ENCODE results near the gene C6orf89. TPM values are rescaled to one million over a fixed set of nuclear protein-coding genes. Genes with fewer than 3 reads are reported as not detected.
A peak's percentile ranks its signal among the peaks of the same experiment; 100 is the strongest.

C6orf89 gene
- total and polyA plus RNA-seq, 2 of the 8 experiments (the other 6 are each of a cell fraction or from before 2014, with no cell fraction given), result 4.6 to 12.3 TPM

GRCh38 chr6:36845233-36845632 is 40.5 kb upstream of the C6orf89 start:
- no peak overlapping the region; the same call in 1 of the 2 replicates for H2BK5ac ChIP-seq (ENCODE audit: low read depth, low read length)
- H3K4me2 ChIP-seq (ENCODE audit: insufficient read depth in 1 of 2, low read depth in 2 of 2, low read length in 2 of 2), result no peak overlapping the region
- DNase-seq (ENCODE audit: low read depth in 1 of 2, low spot score in 2 of 2) (no peak), FAIRE-seq (no peak)
- no peak overlapping the region for H3K4me3 ChIP-seq (ENCODE audit: extremely low read depth in 1 of 4, insufficient read depth in 2 of 4, low read depth in 3 of 4, low read length in 4 of 4)
- no peaks in the 10 kb centered on the region for H3K79me1 ChIP-seq (ENCODE audit: low read depth, low read length)
- peaks cover 3 to 22% (median 14%) of the 10 kb centered on the region in 4 experiments for H3K4me1 ChIP-seq (replicated peaks in 1 of 4; ENCODE audit: control insufficient read depth in 3 of 4, insufficient read depth in 4 of 4, low read length in 3 of 4)
- 73% methylated on average over 4 of the region's 4 CpGs; no CpG with 5 or more reads in 1 of the 2 experiments for WGBS, 2 experiments (ENCODE audit: extremely low coverage in 1 of 2, insufficient coverage in 1 of 2, insufficient read length in 1 of 2, insufficient replicate concordance in 2 of 2, low coverage in 1 of 2, low lambda C conversion rate in 2 of 2, missing lambda C conversion rate in 1 of 2)
- H2BK120ac ChIP-seq (replicated peaks; ENCODE audit: low read depth, low read length), result no peak overlapping the region
- H4K8ac ChIP-seq (ENCODE audit: extremely low read depth, insufficient read depth, low read length), result no peak overlapping the region
- H4K91ac ChIP-seq (replicated peaks; ENCODE audit: insufficient read length, low read length), result no peak overlapping the region
- no peak overlapping the region for H3K9ac ChIP-seq (replicated peaks in 1 of 4; ENCODE audit: extremely low read depth in 1 of 4, low read depth in 3 of 4, low read length in 3 of 4)
- H4K20me1 ChIP-seq (replicated peaks in 1 of 2; ENCODE audit: control insufficient read depth in 1 of 2, insufficient read depth in 2 of 2, low read length in 2 of 2), result peaks cover 0 to 2% of the 10 kb centered on the region in 2 experiments
- H2BK20ac ChIP-seq (ENCODE audit: low read length), result no peak overlapping the region
- no peak overlapping the region for H3K18ac ChIP-seq (ENCODE audit: extremely low read depth, low read length)
- ChIA-PET CTCF (ENCODE audit: partially characterized antibody) (interaction anchor here (0.8 to 13.7 kb wide), 12 partner anchors 7 to 121 kb away, joined by 3 to 293 read pairs (median 42); partner anchors contain the start of genes C6orf89 and PPIL1), POLR2A (ENCODE audit: partially characterized antibody) (interaction anchor here (1.3 kb wide), 1 partner anchor 30 kb away, joined by 3 read pairs; the partner anchor contains the start of gene PPIL1)
- H3K9me3 ChIP-seq (ENCODE audit: insufficient read depth in 2 of 2, low read depth in 1 of 2, low read length in 1 of 2), result no peaks in the 10 kb centered on the region
- no peak overlapping the region for H4K5ac ChIP-seq (ENCODE audit: insufficient read length, low read depth, low read length)
- no peak overlapping the region for H2BK15ac ChIP-seq (ENCODE audit: low read length)
- H2BK12ac ChIP-seq (ENCODE audit: low read depth, low read length), result no peak overlapping the region
- H3K14ac ChIP-seq (ENCODE audit: insufficient read length), result no peak overlapping the region
- peaks cover 6 to 25% (median 14%) of the 10 kb centered on the region in 4 experiments for H3K27me3 ChIP-seq (replicated peaks in 1 of 4; ENCODE audit: control insufficient read depth in 3 of 4, extremely low read depth in 1 of 4, insufficient read depth in 3 of 4, low read length in 3 of 4)
- H3K79me2 ChIP-seq (ENCODE audit: control insufficient read depth in 1 of 2, insufficient read depth in 2 of 2, low read length in 2 of 2), result no peaks in the 10 kb centered on the region
- H3K36me3 ChIP-seq (ENCODE audit: control insufficient read depth in 2 of 4, insufficient read depth in 4 of 4, low read length in 3 of 4), result no peaks in the 10 kb centered on the region
- H2AK5ac ChIP-seq (ENCODE audit: low read depth, low read length), result peak overlapping the region; percentile 24; the same call in 1 of the 2 replicates
- TF ChIP-seq TAF1 (IDR thresholded peaks at IDR 0.05; ENCODE audit: low read depth, low read length), result no peak
- no peak for TF ChIP-seq EGR1 (IDR thresholded peaks at IDR 0.05; ENCODE audit: borderline replicate concordance, low read depth, low read length)
- no peak for TF ChIP-seq RNF2 (IDR thresholded peaks at IDR 0.05; ENCODE audit: borderline replicate concordance, low read depth, low read length, missing control alignments, poor library complexity, severe bottlenecking)
- no peak for TF ChIP-seq MAFK (IDR thresholded peaks at IDR 0.05; ENCODE audit: low read depth, low read length)
- no peak overlapping the region for H3K56ac ChIP-seq (replicated peaks; ENCODE audit: insufficient read length, low read depth, low read length)
- H3K23ac ChIP-seq (ENCODE audit: insufficient read length), result no peak overlapping the region
- H3K4ac ChIP-seq (replicated peaks; ENCODE audit: insufficient read length, low read depth, low read length), result no peak overlapping the region
- H3K23me2 ChIP-seq (ENCODE audit: low read depth, low read length), result peaks cover 10% of the 10 kb centered on the region
- H2AFZ ChIP-seq (ENCODE audit: low read length), result no peak overlapping the region
- no peak overlapping the region for H3K27ac ChIP-seq (ENCODE audit: low read depth, low read length)
